ENCODE data around the gene RICTOR.
"Not testable (repeated sequence)": the region's sequence is repeated elsewhere in the genome, so short reads cannot be mapped to it uniquely, and the experiment has no call there.

Gene RICTOR

DNA sequence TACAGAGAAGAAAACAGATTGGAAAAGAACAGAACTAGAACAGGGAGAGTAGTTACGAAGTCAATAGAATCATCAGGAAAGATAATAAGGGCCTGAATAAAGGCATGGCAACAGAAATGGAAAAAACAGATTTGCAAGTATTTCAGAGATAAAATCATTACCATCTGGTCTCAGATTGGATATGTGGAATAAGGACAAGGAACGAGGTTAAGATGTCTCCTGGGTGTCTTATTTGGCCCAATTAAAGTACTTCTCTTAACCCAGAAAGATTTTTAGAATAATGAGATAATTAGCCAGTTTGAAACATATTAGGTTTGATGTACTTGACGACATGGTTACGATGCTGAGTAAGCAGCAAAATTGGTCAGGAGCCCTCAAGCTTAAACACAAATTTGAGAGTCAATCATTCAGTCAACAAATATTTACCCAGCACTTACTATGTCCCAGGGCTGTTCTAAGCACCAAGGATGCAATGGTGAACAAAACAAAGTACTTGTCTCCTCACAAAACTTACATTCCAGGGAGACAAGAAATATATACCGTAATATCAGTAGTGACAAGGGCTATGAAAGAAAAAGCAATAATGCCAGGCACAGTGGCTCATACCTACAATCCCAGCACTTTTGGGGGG is 18.3 kb downstream of the RICTOR start:
- peak; percentile 17 for DNase-seq

DNA sequence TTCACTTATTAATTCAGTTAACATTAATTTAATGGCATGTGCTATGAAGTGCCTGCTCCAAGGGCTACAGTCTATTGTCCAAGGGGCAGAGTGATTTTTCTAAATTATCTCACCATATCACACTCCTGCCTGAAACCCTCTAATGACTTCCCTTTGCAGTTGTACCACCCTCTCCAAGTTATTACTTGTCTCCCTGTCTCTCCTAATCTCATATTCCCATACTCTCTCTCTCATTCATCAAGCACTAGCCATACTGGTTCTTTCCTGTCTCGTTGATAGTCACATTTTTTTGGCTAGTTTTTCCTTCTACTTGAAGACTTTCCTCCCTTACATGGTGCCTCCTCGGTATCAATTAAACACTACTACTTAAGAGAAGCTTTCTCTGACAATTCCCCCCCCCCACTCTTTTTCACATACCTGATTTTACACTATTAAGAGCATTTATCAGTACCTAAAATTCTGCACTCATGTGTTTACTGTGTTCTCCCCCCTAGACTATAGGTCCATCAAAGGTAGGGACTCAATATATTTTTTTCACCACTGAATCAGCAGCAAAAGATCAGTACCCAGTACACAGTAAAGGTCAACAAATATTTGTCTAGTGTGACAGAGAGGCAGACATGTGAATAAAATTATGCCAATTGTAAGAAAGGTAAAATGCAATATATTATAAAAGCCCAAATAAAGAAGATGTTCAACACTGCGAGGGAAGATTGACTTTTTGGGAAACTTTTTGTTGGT is 19.0 kb downstream of the RICTOR start:
- DNase-seq: no peak

DNA sequence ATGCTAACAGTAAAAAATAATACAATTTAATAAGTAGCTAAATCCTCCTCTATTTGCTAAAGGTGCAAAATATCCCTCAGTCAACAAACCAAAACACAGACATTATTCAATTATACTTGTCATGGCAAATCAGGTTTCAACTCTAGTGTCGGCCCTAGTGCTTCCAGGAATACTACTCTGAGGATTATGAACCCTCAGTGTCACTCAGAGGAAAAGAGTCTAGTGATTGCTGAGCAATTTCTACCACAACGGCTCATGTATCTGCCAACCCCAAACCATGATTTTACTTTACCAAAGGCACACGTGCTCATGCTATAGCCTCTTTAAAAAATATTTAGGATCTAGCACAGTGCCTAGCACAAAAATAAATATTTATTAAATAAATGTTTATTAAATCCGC is 21.0 kb downstream of the RICTOR start:
- DNase-seq: peak; percentile 2

DNA sequence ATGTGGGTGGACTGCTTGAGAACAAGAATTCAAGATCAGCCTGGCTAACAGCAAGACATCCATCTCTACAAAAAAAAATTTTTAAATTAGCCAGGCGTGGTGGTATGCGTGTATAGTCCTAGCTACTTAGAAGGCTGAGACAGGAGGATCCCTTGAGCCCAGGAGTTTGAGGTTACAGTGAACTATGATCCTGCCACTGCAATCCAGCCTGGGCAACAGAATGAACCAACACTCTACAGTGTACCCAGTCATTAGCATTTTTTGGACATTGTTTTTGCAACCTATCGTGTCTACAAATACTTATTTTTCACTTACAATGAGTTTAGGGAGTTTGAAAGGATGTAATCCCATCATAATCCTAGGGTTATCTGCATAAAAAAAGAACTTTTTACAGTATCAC is 22.1 kb downstream of the RICTOR start:
- DNase-seq: no peak

DNA sequence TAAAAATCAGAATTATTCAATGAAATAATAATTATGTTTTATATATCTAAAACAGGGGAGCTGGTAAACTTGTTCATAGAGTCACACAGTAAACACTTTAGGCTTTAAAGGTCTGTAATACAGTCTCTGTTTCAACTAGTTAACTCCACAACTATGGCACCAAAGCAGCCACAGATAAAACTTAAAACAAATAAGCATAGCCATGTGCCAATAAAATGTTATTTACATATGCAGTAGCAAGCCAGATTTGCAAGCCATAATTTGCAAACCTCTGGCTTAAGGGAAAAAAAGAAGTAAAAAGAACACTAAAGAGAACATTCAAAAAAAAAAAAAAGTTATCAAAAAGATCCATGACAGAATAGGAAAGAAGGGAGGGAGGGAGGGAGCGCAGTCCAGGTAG is 24.9 kb downstream of the RICTOR start:
- DNase-seq: no peak

DNA sequence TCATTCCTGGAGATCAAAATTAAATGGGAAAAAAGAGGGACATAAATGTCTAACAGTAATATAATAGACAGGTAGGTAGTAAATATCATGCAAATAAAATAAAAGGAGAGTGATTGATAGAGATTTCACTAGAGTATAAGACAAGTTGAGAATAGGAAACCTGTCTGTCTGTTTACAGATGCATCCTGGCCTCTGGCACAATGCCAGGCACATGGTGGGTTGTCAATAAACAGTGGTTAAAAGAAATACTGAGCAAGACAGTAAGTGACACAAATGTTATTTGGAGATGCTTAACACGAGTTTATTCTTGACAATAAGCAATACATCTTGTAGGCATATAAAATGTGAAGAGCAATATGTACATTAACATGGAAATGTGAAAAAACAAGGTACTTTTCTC is 33.3 kb downstream of the RICTOR start:
- DNase-seq: peak; percentile 4

DNA sequence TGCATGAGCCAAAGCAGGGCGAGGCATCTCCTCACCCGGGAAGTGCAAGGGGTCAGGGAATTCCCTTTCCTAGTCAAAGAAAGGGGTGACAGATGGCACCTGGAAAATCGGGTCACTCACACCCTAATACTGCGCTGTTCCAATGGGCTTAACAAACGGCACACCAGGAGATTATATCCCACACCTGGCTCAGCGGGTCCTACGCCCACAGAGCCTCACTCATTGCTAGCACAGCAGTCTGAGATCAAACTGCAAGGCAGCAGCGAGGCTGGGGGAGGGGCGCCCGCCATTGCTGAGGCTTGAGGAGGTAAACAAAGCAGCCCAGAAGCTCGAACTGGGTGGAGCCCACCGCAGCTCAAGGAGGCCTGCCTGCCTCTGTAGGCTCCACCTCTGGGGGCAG is 39.7 kb downstream of the RICTOR start:
- not testable (repeated sequence) for DNase-seq

DNA sequence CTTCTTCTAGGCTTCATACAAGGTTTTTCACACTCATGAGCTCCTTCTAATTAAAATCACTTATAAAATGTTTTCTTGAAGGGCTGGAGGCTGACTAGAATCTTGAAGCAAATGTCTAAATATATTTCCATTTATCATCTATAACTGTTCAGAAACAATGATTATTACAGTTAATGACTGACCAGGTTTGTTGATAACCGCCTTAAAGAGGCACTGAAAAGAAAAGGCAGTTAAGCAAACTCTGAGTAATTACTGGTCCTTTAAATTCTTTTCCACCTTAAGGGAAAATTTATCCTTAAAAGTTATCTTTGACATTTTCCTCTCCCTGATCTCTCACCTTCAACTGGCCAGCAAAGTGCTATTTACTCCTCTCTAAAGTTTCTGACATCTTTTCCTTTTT is 43.2 kb downstream of the RICTOR start:
- DNase-seq: no peak

DNA sequence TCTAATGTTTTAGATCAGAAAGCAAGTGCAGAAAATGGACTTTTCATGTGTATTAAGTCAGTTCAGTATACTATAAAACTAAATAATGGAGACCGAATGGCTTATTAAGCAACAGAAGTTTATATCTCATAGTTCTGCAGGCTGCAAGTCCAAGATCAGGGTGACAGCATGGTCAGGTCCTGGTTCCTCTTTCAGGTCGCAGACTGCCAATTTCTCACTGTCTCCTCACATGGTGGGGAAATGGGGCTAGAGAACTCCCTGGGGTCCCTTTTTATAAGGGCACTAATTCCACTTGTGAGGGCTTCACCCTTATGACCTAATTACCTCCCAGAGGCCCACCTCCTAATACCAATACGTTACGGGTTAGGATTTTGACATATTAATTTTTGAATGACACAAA is 48.7 kb downstream of the RICTOR start:
- DNase-seq: no peak

DNA sequence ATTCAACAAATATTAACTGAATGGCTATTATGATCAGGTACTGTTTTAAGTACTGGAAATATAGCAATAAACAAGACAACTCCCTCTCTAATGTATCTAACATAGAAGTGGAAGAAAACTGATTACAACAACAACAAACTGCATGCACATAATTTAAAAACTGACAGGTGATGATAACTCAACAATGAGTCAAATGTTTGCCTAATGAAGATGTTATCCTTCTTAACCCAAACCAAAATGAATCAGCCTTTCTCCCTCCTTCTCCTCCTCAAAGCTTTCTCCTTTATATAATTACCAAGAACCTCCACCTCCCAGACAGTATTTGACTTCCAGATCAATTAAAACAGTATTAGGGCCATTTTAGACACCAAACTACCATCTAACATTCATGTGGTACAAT is 49.3 kb downstream of the RICTOR start:
- no peak for DNase-seq

DNA sequence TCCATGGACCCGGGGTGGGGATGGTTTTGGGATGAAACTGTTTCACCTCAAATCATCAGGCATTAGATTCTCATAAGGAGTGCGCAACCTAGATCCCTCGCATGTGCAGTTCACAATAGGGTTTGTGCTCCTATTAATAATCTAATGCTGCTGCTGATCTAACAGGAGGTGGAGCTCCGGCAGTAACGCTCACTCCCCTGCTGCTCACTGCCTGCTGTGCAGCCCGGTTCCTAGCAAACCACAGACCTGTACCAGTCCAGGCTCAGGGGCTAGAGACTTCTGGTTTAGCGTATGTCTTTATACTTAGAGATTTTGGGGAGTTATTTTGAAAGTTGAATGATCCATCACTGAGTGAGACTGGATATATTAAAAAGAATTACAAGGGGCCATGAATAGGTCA is 50.2 kb downstream of the RICTOR start:
- DNase-seq: no peak

DNA sequence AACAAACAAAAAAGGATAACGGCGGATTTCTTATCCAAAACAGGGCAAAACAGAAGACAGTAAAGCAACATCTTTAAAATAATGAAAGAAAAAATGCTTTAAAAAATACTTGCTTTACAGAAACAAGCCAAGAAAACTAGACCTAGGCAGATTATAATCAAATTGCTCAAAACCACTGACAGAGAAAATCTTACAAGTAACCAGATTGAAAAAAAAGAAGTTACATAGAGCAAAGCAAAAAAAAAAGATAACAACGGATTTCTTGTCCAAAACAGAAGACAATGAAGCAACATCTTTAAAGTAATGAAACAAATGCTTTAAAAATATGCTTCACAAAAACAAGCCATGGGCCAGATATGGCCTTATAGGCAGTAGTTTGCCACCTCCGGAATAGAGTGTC is 51.1 kb downstream of the RICTOR start:
- no peak for DNase-seq

DNA sequence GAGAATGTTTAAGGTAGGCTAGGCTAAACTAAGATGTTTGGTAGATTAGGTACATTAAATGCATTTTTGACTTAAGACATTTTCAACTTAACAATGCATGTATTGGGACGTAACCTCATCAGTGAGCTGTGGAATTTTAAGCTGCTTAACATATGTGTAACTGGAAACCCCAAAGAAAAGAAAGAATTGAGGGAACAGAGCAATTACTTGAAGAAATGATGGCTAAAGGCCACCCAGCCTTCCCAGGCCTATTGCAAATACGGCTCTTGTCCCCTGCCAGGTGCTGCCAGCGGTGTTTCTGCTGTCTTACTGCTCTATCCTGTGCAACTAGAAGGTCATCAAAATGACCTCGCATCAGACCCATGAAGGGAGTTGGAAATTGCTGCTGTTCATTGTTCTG is 52.0 kb downstream of the RICTOR start:
- no peak for DNase-seq

DNA sequence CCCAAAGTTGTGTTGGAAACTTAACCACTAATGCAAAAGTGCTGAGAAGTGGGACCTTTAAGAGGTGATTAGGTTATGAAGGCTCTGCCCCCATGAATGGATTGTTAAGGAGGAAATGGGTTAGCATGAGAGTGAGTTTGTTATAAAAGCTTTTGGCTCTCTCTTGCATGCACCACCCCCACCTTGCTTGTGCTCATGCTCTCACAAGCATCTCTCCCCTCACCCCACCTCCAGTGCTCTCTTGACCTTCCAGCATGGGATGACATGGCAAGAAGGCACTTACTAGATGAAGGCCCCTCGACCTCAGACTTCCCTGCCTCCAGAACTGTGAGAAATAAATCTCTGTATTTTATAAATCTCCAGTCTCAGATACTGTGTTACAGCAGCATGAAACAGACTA is 52.8 kb downstream of the RICTOR start:
- no peak for DNase-seq

DNA sequence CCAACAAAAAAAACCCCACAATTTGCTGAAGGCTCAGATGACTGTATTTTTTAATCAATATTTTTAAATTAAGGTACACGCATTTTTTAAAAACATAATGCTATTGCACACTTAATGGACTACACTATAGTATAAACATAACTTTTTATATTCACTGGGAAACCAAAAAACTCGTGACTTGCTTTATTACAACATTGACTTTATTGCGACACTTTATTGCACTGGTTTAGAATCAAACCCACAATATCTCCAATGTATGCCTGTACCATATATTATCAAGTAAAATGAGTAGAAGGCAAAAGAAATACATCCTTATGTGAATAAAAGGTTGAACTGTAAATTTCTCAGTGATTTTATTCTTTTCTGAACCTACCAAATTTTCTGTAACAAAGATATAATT is 53.7 kb downstream of the RICTOR start:
- DNase-seq: no peak

DNA sequence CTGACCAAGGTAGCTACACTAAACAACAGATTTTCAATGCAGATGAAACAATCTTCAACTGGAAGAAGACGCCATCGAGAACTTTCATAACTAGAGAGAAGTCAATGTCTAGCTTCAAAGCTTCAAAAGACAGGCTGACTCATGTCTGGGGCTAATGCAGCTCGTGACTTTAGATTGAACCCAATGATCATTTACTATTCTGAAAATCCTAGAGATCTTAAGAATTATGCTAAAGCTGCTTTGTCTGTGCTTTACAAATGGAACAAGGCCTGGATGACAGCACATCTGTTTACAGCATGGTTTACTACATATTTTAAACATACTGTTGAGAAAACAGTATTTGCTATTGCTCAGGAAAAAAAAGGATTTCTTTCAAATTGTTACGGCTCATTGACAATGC is 54.9 kb downstream of the RICTOR start:
- DNase-seq: peak; percentile 6

DNA sequence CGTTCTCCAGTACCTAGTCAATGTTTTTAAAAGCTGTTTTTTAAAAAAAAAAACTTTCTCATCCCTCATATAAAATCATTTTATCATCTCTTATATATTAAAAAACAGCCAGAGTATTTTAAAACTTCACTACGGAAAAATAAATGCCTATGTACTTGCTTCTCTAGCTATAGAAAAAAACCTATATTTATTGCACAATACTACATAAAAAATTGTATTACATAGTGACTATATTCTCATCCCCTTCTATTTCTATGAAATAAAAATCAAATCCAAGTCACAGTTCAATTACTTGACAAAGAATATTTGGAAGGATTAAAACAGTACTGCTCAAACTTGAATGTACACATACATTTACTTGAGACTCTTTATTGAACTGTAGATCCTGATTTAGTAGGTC is 56.7 kb downstream of the RICTOR start:
- DNase-seq: no peak

DNA sequence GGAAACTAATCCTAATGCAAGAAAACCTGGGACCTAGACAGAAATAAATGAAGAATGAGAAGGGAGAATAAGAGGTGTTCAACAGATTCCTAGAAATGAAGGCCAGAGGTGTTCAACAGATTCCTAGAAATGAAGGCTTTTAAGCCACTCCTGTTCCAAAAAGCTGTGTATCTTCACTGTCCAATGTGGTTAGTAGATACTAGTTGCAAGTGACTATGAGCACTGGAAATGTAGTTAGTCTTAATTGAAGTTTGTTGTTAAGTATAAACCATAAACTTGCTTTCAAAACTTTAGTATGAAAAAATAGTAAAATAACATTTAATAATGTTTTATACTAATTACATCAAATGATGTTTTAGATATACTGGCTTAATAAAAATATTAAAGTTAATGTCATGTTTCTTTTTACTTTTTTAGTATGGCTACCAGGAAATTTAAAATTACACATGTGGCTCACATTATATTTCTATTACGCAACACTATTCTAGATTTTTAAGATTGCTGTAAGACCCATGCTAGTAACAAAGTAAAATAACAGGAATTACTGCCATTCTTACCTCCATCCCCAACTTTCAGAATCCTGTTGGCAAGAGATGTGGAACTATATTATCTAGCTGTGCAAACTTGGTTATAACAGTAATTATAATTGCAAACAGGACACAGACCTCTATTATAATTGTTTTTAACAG is 57.5 kb downstream of the RICTOR start:
- no peak for DNase-seq

DNA sequence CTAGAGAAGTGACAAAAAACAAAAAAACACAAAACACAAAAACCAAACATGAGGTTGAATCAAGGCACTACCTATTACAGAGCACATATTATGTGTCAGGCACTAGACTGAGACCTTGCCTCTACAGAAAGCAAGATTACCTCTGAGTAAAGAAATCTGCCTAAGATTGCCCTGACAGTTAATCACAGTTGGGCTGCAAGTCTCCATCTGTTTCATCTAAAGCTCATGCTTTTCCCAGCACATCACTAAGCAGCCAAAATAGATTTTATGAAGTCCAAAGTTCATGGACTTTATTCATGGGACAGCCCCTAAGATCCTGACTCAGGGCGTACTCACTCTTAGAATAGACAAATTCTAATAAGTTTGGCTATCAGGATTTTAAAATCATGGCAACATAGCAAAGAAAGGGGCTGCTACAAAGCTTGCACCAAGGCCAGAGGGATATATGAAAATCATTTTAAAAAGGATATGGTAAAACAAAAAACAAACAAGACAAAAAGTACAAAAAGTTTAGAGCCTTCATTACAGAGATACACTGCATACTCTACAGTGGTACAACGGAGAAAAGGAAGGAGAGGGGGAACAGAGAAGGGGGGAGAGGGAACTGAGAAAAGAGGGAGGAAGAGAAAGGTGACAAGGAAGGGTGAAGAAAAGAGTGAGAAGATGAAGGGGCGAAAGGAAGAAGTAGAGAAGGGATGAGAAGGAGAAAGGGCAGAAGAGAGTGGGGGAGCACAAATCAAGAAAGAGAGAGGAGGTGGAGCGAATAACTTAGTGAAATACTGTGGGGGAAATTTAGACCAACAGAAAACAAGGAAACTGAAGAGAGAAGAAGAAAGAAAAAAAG is 58.2 kb downstream of the RICTOR start:
- no peak for DNase-seq

DNA sequence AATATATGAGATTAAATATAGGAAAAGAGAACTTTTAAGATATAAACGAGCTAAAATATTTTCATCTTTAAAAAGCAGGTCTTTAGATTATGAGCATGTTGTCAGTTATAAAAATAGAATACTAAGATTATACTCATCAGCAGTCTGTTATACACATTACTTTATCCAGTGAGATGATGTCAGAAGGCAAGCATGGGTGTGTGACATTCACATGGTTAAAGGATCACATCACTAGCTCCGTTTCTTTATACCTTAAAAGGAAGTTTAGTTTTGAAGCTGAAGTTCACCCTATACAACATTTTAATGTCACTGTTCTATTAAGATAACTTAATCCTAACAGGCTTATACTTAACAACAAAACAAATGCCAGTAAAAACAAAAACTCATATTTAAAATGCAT is 59.6 kb downstream of the RICTOR start:
- no peak for DNase-seq

DNA sequence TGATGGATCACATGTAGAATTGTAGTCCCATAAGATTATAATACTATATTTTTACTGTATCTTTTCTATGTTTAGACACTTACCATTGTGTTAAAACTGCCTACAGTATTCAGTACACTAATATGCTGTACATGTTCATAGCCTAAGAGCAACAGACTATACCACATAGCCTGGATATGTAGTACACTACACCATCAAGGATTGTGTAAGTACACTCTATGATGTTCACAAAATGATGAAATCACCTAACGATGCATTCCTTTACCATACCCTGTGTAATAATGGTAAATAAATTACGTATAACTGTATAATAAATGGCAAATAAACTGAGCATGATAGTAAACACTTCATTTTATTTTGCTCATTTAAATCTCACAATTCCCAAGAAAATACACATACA is 60.3 kb downstream of the RICTOR start:
- DNase-seq: no peak

DNA sequence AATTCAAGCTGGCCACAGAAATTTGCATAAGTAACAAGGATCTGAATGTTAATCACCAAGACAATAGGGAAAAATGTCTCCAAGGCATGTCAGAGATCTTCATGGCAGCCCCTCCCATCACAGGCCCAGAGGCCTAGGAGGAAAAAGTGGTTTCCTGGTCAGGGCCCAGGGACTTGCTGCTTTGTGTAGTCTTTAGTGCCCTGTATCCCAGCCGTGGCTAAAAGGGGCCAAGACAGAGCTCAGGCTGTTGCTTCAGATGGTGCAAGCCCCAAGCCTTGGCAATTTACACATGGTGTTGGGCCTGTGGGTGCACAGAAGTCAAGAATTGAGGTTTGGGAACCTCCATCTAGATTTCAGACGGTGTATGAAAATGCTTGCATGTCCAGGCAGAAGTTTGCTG is 63.2 kb downstream of the RICTOR start:
- DNase-seq: not testable (repeated sequence)

DNA sequence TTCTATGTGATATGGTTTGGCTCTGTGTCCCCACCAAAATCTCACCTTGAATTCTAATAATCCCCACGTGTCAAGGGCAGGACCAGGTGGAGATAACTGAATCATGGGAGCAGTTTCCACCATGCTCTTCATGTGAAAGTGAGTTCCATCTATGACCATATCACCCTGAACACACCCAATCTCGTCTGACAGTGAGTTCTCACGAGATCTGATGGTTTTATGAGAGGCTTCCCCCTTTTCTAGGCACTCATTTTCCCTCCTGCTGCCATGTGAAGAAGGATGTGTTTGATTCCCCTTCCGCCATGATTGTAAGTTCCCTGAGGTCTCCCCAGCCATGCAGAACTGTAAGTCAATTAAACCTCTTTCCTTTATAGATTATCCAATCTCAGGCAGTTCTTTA is 64.2 kb downstream of the RICTOR start:
- no peak for DNase-seq

DNA sequence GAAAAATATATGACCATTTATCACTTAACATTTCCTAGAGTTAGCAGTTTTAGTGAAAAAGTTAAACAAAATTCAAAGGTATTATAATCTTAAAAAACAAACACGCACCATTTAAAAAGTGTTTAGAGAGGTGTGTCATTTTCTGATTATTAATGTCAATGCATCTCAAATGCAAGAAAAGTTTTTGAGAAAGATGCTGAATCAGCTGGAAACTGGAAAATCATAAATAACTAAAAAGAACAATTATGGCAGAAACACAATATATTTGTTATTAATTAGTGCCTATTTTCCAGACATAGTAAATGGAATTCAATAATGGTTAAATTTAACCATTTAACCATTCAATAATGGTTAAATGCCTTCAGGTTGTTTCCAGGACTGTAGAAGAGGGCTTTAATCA is 64.9 kb downstream of the RICTOR start:
- no peak for DNase-seq
